HepG2 (cell line): ENCODE data around the gene TNFRSF25. TPM values are rescaled to one million over a fixed set of nuclear protein-coding genes. Genes with fewer than 3 reads are reported as not detected.

Source experiments
- ATAC-seq: fragments of 200-7000 bp; cut with Tn5 transposase; 3 replicates; pipeline ENCODE4 v1.9.1; 2020; ENCODE audit warnings: mild to moderate bottlenecking, moderate library complexity
- BruUV-seq: library from RNA; stranded (reverse); fragments of 400-500 nt; replicated peaks from 2 replicates; lab custom pipeline; 2021; lab: Mats Ljungman, UMichigan
- CTCF ChIA-PET: fragments of 300-600 bp; formaldehyde crosslinking; extraction: SDS; loops from one replicate; lab custom pipeline; 2021; ENCODE audit warnings: low total read pairs, inconsistent platforms, low intra/inter-chr PET ratio; lab: Yijun Ruan, JAX
- POLR2A ChIA-PET: fragments of 350-600 bp; sonication (Branson Sonifier 250); formaldehyde crosslinking; loops from one replicate; lab custom pipeline; 2020; ENCODE audit warnings: antibody characterized with exemption, inconsistent platforms; lab: Yijun Ruan, JAX
- DNase-seq: peaks from one replicate; pipeline ENCODE4 v3.0.0-alpha.2; 2015; ENCODE audit warnings: low spot score
- FAIRE-seq: peaks from 3 replicates; lab custom pipeline; 2011; peaks lifted over from hg19 to GRCh38; lab: Jason Lieb, UNC
- H2AFZ ChIP-seq: one replicate; pipeline ENCODE4 v1.6.1; 2011; ENCODE audit warnings: low read length, inconsistent platforms
- H3K27ac ChIP-seq: fragments of 300-600 bp; 3 replicates; pipeline ENCODE4 v1.8.0; 2011; ENCODE audit warnings: mixed run types, mild to moderate bottlenecking, mixed read lengths, low read length, inconsistent platforms; ENCODE audit not compliant: insufficient read depth; ENCODE audit errors: extremely low read length
- H3K27me3 ChIP-seq, 2 experiments: fragments of 200-600 bp in 1 of 2; 2 replicates in 1 of 2; 3 replicates in 1 of 2; pipeline versions ENCODE4 v1.6.0 to v1.8.0; 2011; ENCODE audit warnings: low read length in 2 of 2, mild to moderate bottlenecking in 2 of 2, moderate library complexity in 2 of 2, inconsistent platforms in 1 of 2; ENCODE audit not compliant: insufficient read depth in 2 of 2, control insufficient read depth in 1 of 2
- H3K36me3 ChIP-seq, 2 experiments: fragments of 200-600 bp in 1 of 2; replicated peaks in 1 of 2; 2 replicates in 1 of 2; 3 replicates in 1 of 2; pipeline versions ENCODE4 v1.5.1 to v1.8.0; 2011; ENCODE audit warnings: low read length in 2 of 2, inconsistent platforms in 1 of 2; ENCODE audit not compliant: insufficient read depth in 2 of 2, control insufficient read depth in 1 of 2
- H3K4me1 ChIP-seq: 2 replicates; pipeline ENCODE4 v1.5.1; 2012; ENCODE audit warnings: low read length, inconsistent platforms; ENCODE audit not compliant: insufficient read depth
- H3K4me2 ChIP-seq: 2 replicates; pipeline ENCODE4 v1.6.0; 2011; ENCODE audit warnings: low read depth, low read length, inconsistent platforms
- H3K4me3 ChIP-seq, 3 experiments: fragments of 200-600 bp in 1 of 3; sonication (generic), shearing (Covaris generic) in 1 of 3; replicated peaks in 1 of 3; 2 replicates each; pipeline ENCODE4 v1.5.1; 2011 to 2016; ENCODE audit warnings: low read length in 3 of 3, inconsistent platforms in 2 of 3, low read depth in 2 of 3, mild to moderate bottlenecking in 2 of 3, control low read depth in 1 of 3, mixed read lengths in 1 of 3; ENCODE audit not compliant: insufficient read depth in 1 of 3
- H3K79me2 ChIP-seq: one replicate; pipeline ENCODE4 v1.6.1; 2011; ENCODE audit warnings: low read length, inconsistent platforms; ENCODE audit not compliant: insufficient read depth
- H3K9ac ChIP-seq: 2 replicates; pipeline ENCODE4 v1.6.0; 2011; ENCODE audit warnings: mild to moderate bottlenecking, low read depth, low read length, inconsistent platforms; ENCODE audit not compliant: insufficient read depth
- H3K9me3 ChIP-seq: 2 replicates; pipeline ENCODE4 v1.5.1; 2012; ENCODE audit warnings: mild to moderate bottlenecking, low read length
- H4K20me1 ChIP-seq: 2 replicates; pipeline ENCODE4 v1.6.0; 2011; ENCODE audit warnings: inconsistent platforms, mild to moderate bottlenecking, low read length, moderate library complexity; ENCODE audit not compliant: insufficient read depth
- ETS1 ChIP-seq: sonication (generic); formaldehyde crosslinking; IDR thresholded peaks from 2 replicates; pipeline ENCODE4 v1.4.0; 2020; ENCODE audit warnings: missing genetic modification reagents
- FOXK2 ChIP-seq: fragments of 450-650 bp; IDR thresholded peaks from 2 replicates; pipeline ENCODE4 v1.6.1; 2016
- NFATC3 ChIP-seq: sonication (generic); formaldehyde crosslinking; IDR thresholded peaks from 2 replicates; pipeline ENCODE4 v1.5.1; 2020; ENCODE audit warnings: mild to moderate bottlenecking, missing genetic modification reagents
- NR3C1 ChIP-seq: sonication (generic); formaldehyde crosslinking; IDR thresholded peaks from 2 replicates; pipeline ENCODE4 v1.4.0; 2020; ENCODE audit warnings: missing genetic modification reagents
- PCBP1 ChIP-seq: fragments of 200-400 bp; formaldehyde crosslinking; IDR thresholded peaks from 2 replicates; pipeline ENCODE4 v1.6.1; 2017; ENCODE audit warnings: mild to moderate bottlenecking, low read depth, low read length, borderline replicate concordance
- TBX2 ChIP-seq: sonication (generic); formaldehyde crosslinking; IDR thresholded peaks from 2 replicates; pipeline ENCODE4 v1.5.0; 2020; ENCODE audit warnings: missing genetic modification reagents, mild to moderate bottlenecking, borderline replicate concordance
- ZNF580 ChIP-seq: IDR thresholded peaks from 2 replicates; pipeline ENCODE4 v1.6.1; 2016; ENCODE audit warnings: low read depth, borderline replicate concordance
- ZNF75D ChIP-seq: sonication (generic); formaldehyde crosslinking; IDR thresholded peaks from 2 replicates; pipeline ENCODE4 v1.8.1; 2023; ENCODE audit warnings: missing genetic modification reagents, mild to moderate bottlenecking, borderline replicate concordance
- WGBS: methylation state at CpG from one replicate; pipeline ENCODE4 v1.1.6; 2017; ENCODE audit warnings: low lambda C conversion rate; 5-methylcytosine and 5-hydroxymethylcytosine counted together
- in situ Hi-C: cut with HindIII; loops from 2 replicates; pipeline ENCODE4 v1.10.0; 2017; ENCODE audit warnings: low pct_unique_long_range_greater_than_20kb; ENCODE audit not compliant: extremely low pct_ligation_motif_present
- intact Hi-C: fragments of 100-400 bp; cut with micrococcal nuclease; formaldehyde crosslinking; loops from one replicate; pipeline ENCODE4 v1.10.0; 2022; ENCODE audit not compliant: unreplicated experiment
- polyA plus RNA-seq, 8 experiments: library from polyadenylated mRNA; depleted of rRNA in 3 of 8; stranded (reverse) in 7 of 8; unstranded in 1 of 8; fragments of >200 nt; fragmentation: Illumina TruSeq in 4 of 8; extraction: Trizol in 4 of 8; gene quantifications; 2 replicates each; pipeline versions ENCODE4 v1.2.1 to v1.2.3, GENCODE V29; 2011 to 2016; ENCODE audit warnings: low read depth in 4 of 8, missing spikeins in 1 of 8, mixed read lengths in 1 of 8; ENCODE audit not compliant: insufficient read depth in 1 of 8
- total RNA-seq, 5 experiments: library from RNA; depleted of rRNA; stranded (reverse); fragments of >200 nt; fragmentation: Illumina TruSeq; extraction: Trizol; gene quantifications; 2 replicates each; pipeline ENCODE4 v1.2.3, GENCODE V29; 2016; ENCODE audit warnings: low read depth in 1 of 5

TNFRSF25 gene
- total and polyA plus RNA-seq, 2 of the 13 experiments (the other 11 are each of a cell fraction or from before 2014, with no cell fraction given): 1.4 to 1.5 TPM

DNA sequence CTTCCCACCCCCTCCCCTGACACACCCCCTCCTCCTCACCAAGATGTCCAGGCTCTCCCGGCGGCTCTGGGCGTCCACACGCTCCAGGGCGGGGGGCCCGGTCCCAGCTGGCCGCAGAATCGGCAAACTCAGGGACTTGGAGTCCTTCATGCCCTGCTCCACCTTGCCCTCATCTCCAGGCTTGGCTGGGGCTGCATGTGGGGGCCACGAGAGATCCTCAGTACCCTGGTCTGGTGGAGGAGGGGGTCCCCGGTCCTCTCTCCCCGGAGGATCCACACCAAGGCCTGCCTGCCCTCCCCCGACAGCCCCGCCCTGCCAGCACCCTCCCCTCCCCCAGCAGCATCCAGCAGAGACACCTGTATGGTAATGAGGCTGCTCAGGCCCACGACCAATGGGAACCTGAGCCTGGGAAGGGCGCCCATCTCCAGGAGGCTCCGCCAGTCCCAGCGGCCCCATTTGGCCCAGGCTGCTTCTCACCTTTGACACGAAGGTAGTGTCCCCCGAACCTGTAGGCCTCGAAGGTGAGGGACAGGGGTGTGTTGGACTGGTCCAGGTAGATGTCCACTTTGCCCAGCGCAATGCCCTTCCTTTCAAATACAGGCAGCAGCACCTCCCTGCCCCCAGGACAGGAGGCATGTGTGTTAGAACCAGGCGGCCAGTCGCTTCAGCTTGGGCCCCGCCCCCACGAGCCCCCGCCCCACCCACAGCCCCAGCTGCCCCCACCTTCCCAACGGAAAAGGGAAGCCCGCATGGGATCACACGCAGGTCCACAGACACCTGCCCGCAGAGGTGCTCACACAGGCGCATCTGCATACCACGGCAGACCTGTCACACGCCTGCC lies 8.2 kb upstream of the TNFRSF25 start:
- ATAC-seq: no peak
- POLR2A ChIA-PET: no interaction called here
- intact Hi-C loops (no loop called here), in situ Hi-C loops (no loop called here)
- H3K27ac ChIP-seq: no peak overlapping the region
- H3K27me3 ChIP-seq: no peaks in the 10 kb centered on the region
- TF ChIP-seq PCBP1: 0 out of 2 replicates have a peak, but pooled peaks have one; percentile 10
- no peak for TF ChIP-seq NR3C1
- TF ChIP-seq, all 625 proteins: peak for 1
- Histone ChIP-seq H3K4me3 (no peak overlapping the region), H3K36me3 (no peaks in the 10 kb centered on the region), H3K9me3 (no peaks in the 10 kb centered on the region), H3K4me2 (no peak overlapping the region), H3K4me1 (peaks cover 24% of the 10 kb centered on the region), H4K20me1 (no peaks in the 10 kb centered on the region), H2AFZ (no peak overlapping the region), H3K9ac (no peak overlapping the region), H3K79me2 (no peaks in the 10 kb centered on the region)
- 86% methylated on average over 7 of the region's 33 CpGs for WGBS
- CTCF ChIA-PET: no interaction called here
- FAIRE-seq (no peak), DNase-seq (no peak)
- BruUV-seq: no TSS peak

DNA sequence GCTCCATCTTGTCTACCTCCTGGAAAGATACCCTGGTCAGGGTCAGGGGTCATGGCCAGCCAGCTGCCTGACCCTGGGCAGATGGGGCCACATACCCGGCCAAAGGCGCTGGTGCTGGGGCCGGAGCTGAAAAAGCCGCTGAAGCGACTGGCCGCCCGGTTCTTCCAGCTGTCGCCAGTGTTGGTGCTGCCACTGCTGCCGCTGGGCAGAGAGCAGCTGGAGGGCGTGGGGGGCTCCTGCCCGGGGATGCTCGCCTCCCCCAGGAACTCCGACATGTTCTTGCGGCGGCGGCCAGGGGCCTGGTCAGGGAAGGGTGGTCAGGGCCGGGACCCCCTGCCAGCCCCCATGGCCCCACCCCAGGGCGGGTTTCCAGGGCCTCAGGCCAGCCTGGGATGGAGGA lies 7.2 kb upstream of the TNFRSF25 start:
- Histone ChIP-seq H2AFZ (no peak overlapping the region), H3K36me3 (no peaks in the 10 kb centered on the region), H3K4me1 (peaks cover 24% of the 10 kb centered on the region), H3K79me2 (no peaks in the 10 kb centered on the region)
- in situ Hi-C loops (no loop called here), intact Hi-C loops (no loop called here)
- no peak for ATAC-seq
- TF ChIP-seq ETS1 (CRISPR knock-in tag): no peak
- no peak for TF ChIP-seq NFATC3 (CRISPR knock-in tag)
- no peak for TF ChIP-seq ZNF75D
- no peak for TF ChIP-seq FOXK2
- no peak for TF ChIP-seq TBX2
- TF ChIP-seq ZNF580 (CRISPR knock-in tag): no peak
- TF ChIP-seq, all 625 proteins: peak for 0
- DNase-seq: no peak
- Histone ChIP-seq H3K27ac (no peak overlapping the region), H4K20me1 (no peaks in the 10 kb centered on the region), H3K9ac (no peak overlapping the region), H3K9me3 (no peaks in the 10 kb centered on the region), H3K4me3 (no peak overlapping the region), H3K4me2 (no peak overlapping the region), H3K27me3 (no peaks in the 10 kb centered on the region)
- ChIA-PET POLR2A (interaction anchor here (1.5 kb wide), 1 partner anchor 22 kb away, joined by 4 read pairs; no protein-coding TSS in a partner anchor), CTCF (interaction anchor here (0.8 kb wide), 1 partner anchor 28 kb away, joined by 3 read pairs; no protein-coding TSS in a partner anchor)
- 89% methylated on average over 7 of the region's 18 CpGs for WGBS
- no peak for FAIRE-seq
- BruUV-seq: no TSS peak
